IPS-20b (cell line): ENCODE measurements around the gene GRP.
"Not testable (repeated sequence)": the region's sequence is repeated elsewhere in the genome, so short reads cannot be mapped to it uniquely, and the experiment has no call there.

Source experiments
- H3K27ac ChIP-seq: one replicate; pipeline ENCODE4 v1.5.1; 2013; ENCODE audit warnings: low read length
- H3K27me3 ChIP-seq: 2 replicates; pipeline ENCODE4 v1.6.1; 2013; ENCODE audit warnings: mild to moderate bottlenecking, low read length, inconsistent platforms; ENCODE audit not compliant: insufficient read depth
- H3K36me3 ChIP-seq: 2 replicates; pipeline ENCODE4 v1.6.1; 2013; ENCODE audit warnings: low read depth, mild to moderate bottlenecking, inconsistent platforms, low read length, moderate library complexity; ENCODE audit not compliant: insufficient read depth
- H3K4me1 ChIP-seq: 2 replicates; pipeline ENCODE4 v1.6.1; 2013; ENCODE audit warnings: mild to moderate bottlenecking, control low read depth, inconsistent platforms, low read length, moderate library complexity; ENCODE audit not compliant: insufficient read depth
- H3K4me3 ChIP-seq: 2 replicates; pipeline ENCODE4 v1.5.1; 2013; ENCODE audit warnings: mild to moderate bottlenecking, low read length, inconsistent platforms
- H3K9ac ChIP-seq: 2 replicates; pipeline ENCODE4 v1.6.1; 2013; ENCODE audit warnings: low read depth, mild to moderate bottlenecking, inconsistent platforms, low read length, moderate library complexity
- H3K9me3 ChIP-seq: 2 replicates; pipeline ENCODE4 v1.6.1; 2013; ENCODE audit warnings: mild to moderate bottlenecking, low read depth, low read length, inconsistent platforms; ENCODE audit not compliant: insufficient read depth

The GRP gene

GRCh38 chr18:59229701-59230443 lies 9.9 kb downstream of the GRP start:
- Histone ChIP-seq H3K36me3 (no peaks in the 10 kb centered on the region), H3K27me3 (peaks cover 63% of the 10 kb centered on the region), H3K9ac (no peak overlapping the region), H3K27ac (no peak overlapping the region), H3K4me1 (no peaks in the 10 kb centered on the region), H3K9me3 (no peaks in the 10 kb centered on the region), H3K4me3 (no peak overlapping the region)

GRCh38 chr18:59231114-59231513 lies 11.2 kb downstream of the GRP start:
- Histone ChIP-seq H3K36me3 (no peaks in the 10 kb centered on the region), H3K27ac (no peak overlapping the region), H3K27me3 (peaks cover 50% of the 10 kb centered on the region), H3K4me1 (no peaks in the 10 kb centered on the region), H3K9ac (no peak overlapping the region), H3K9me3 (no peaks in the 10 kb centered on the region), H3K4me3 (no peak overlapping the region)

GRCh38 chr18:59231877-59232276 lies 11.9 kb downstream of the GRP start:
- Histone ChIP-seq H3K9me3 (no peaks in the 10 kb centered on the region), H3K9ac (no peak overlapping the region), H3K4me1 (no peaks in the 10 kb centered on the region), H3K27me3 (peaks cover 43% of the 10 kb centered on the region), H3K36me3 (no peaks in the 10 kb centered on the region), H3K27ac (no peak overlapping the region), H3K4me3 (no peak overlapping the region)

- H3K27me3 ChIP-seq: peaks cover 37% of the 10 kb centered on the region
Measured at GRCh38 chr18:59232309-59233016, 12.5 kb downstream of the GRP start.

GRCh38 chr18:59233017-59233410 lies 13.1 kb downstream of the GRP start:
- H3K36me3 ChIP-seq: no peaks in the 10 kb centered on the region

More at GRCh38 chr18:59232309-59233016, 12.5 kb downstream of the GRP start:
- no peak overlapping the region for H3K9ac ChIP-seq
- H3K9me3 ChIP-seq: no peaks in the 10 kb centered on the region
- no peaks in the 10 kb centered on the region for H3K4me1 ChIP-seq
- H3K4me3 ChIP-seq: no peak overlapping the region
- H3K36me3 ChIP-seq: no peaks in the 10 kb centered on the region
- no peak overlapping the region for H3K27ac ChIP-seq

GRCh38 chr18:59238385-59238784 lies 18.4 kb downstream of the GRP start:
- H3K4me1 ChIP-seq: no peaks in the 10 kb centered on the region
- no peaks in the 10 kb centered on the region; the same call in 1 of the 2 replicates for H3K9me3 ChIP-seq
- no peak overlapping the region for H3K27ac ChIP-seq
- 0 out of 2 replicates have a peak, but pooled peaks cover 6% of the 10 kb centered on the region for H3K27me3 ChIP-seq
- H3K9ac ChIP-seq: no peak overlapping the region
- no peaks in the 10 kb centered on the region for H3K36me3 ChIP-seq
- H3K4me3 ChIP-seq: no peak overlapping the region

More at GRCh38 chr18:59233017-59233410, 13.1 kb downstream of the GRP start:
- Histone ChIP-seq H3K9ac (no peak overlapping the region), H3K4me3 (no peak overlapping the region), H3K27ac (no peak overlapping the region), H3K4me1 (no peaks in the 10 kb centered on the region), H3K27me3 (peaks cover 31% of the 10 kb centered on the region), H3K9me3 (no peaks in the 10 kb centered on the region; the same call in 1 of the 2 replicates)

GRCh38 chr18:59239642-59240041 lies 19.7 kb downstream of the GRP start:
- no peak overlapping the region for H3K9ac ChIP-seq
- no peaks in the 10 kb centered on the region; the same call in 1 of the 2 replicates for H3K9me3 ChIP-seq
- H3K27ac ChIP-seq: no peak overlapping the region
- peaks cover 6% of the 10 kb centered on the region; the same call in 1 of the 2 replicates for H3K27me3 ChIP-seq
- H3K4me1 ChIP-seq: no peaks in the 10 kb centered on the region
- H3K36me3 ChIP-seq: no peaks in the 10 kb centered on the region
- no peak overlapping the region for H3K4me3 ChIP-seq

GRCh38 chr18:59242906-59243305 lies 22.9 kb downstream of the GRP start:
- H3K4me3 ChIP-seq: no peak overlapping the region
- H3K9me3 ChIP-seq: no peaks in the 10 kb centered on the region
- H3K36me3 ChIP-seq: no peaks in the 10 kb centered on the region
- no peaks in the 10 kb centered on the region for H3K4me1 ChIP-seq
- H3K9ac ChIP-seq: no peak overlapping the region
- no peak overlapping the region for H3K27ac ChIP-seq
- H3K27me3 ChIP-seq: peaks cover 36% of the 10 kb centered on the region

GRCh38 chr18:59246796-59247195 lies 26.8 kb downstream of the GRP start:
- Histone ChIP-seq H3K9ac (no peak overlapping the region), H3K36me3 (no peaks in the 10 kb centered on the region), H3K4me1 (no peaks in the 10 kb centered on the region), H3K4me3 (no peak overlapping the region), H3K9me3 (no peaks in the 10 kb centered on the region), H3K27me3 (peaks cover 50% of the 10 kb centered on the region), H3K27ac (no peak overlapping the region)

GRCh38 chr18:59249199-59249774 lies 29.3 kb downstream of the GRP start:
- H3K4me3 ChIP-seq: no peak overlapping the region
- peaks cover 50% of the 10 kb centered on the region for H3K27me3 ChIP-seq
- H3K27ac ChIP-seq: no peak overlapping the region
- H3K9me3 ChIP-seq: no peaks in the 10 kb centered on the region
- H3K4me1 ChIP-seq: no peaks in the 10 kb centered on the region
- no peak overlapping the region for H3K9ac ChIP-seq
- H3K36me3 ChIP-seq: no peaks in the 10 kb centered on the region

- peaks cover 11% of the 10 kb centered on the region; the same call in 1 of the 2 replicates for H3K27me3 ChIP-seq
- not testable (repeated sequence) for H3K4me1 ChIP-seq, H3K9ac ChIP-seq, H3K36me3 ChIP-seq, H3K9me3 ChIP-seq, H3K27ac ChIP-seq, H3K4me3 ChIP-seq
Measured at GRCh38 chr18:59255491-59255890, 35.5 kb downstream of the GRP start.

- H3K36me3 ChIP-seq, H3K4me3 ChIP-seq, H3K27ac ChIP-seq, H3K9me3 ChIP-seq, H3K9ac ChIP-seq, H3K4me1 ChIP-seq: not testable (repeated sequence)
- H3K27me3 ChIP-seq: peaks cover 50% of the 10 kb centered on the region
Measured at GRCh38 chr18:59261842-59262241, 41.9 kb downstream of the GRP start.
